GM20431 (cell line): ENCODE data around the gene PRG3.

Experiments used
- in situ Hi-C: fragments of 300-500 bp; cut with MseI, MboI; formaldehyde crosslinking; loops from one replicate; pipeline ENCODE4 v1.15.0; 2020; ENCODE audit warnings: low sequenced_read_pairs; ENCODE audit not compliant: unreplicated experiment

Gene PRG3

DNA sequence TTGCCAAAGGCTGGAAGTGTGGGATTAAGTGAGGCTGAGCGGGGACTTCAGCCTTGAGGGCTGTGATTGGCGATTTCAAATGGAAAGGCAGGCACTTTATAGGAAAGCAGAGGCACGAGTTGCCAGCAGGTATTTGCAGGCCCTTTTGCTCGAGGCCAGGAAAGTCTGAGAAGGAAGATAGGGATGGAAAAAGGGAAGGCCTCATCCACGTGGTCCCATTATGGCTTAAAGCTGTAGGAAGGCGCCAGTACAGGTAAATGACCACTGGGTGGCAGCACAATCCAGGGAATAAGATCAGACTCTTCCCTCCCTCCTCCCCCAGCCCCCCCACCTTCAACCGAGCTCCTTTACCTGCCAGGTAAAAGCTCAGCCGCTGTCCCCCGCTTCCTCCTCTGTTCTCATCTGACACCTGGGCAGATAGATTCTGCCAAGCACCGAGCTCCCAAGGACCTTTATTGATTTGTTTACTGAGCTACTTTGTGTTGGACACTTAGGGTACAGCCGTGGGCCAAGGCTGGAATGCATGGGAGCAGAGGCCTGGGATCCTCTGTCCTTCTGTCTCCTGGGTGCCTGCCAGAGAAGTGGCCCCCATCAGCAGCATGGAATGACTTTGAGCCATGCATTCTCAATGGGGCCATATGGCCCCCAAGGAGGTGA lies 35.3 kb downstream of the PRG3 start:
- in situ Hi-C loops = loop anchor here (25.0 kb wide), 1 partner anchor 317 kb away; the partner anchor contains the start of genes CLP1 and ZDHHC5

DNA sequence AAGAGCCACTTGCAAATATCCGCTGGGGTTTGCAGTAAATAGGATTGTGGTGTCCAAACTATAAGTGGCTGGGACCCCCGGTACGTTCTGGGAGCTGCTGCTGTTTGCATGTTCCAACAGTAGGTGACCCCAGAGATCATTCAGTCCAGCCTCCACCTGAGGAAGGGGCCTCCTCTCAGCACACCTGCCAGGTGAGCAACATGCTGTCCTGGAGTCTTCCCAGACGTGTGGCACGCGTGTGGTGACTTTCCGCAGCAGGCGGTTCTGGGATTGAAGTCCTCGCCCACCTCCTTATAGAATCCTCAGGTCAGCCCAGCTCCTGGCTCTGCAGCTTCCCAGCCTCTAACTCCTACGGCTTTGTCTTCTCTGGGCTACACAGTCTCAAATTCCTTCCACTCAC lies 36.1 kb downstream of the PRG3 start:
- in situ Hi-C loops = loop anchor here (25.0 kb wide), 1 partner anchor 317 kb away; the partner anchor contains the start of genes CLP1 and ZDHHC5

DNA sequence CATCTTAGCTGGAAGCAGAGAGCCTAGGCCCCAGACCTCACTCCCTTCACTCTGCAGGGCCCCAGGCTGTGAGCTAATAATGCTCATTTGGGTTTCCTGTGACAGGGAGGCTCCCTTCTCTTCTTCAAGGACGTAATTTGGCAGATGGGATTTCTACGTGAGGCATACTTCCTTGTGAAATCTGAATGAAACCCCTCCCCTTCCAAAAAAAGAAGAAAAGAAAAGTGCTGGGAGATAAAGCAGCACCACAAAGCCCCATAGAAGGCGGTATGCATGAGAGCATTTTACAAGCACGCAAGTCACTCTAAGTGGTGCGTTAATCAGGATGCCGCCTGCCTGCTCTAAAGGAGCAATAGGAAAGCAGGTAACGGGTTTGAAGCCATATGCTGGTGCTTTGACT lies 37.1 kb downstream of the PRG3 start:
- in situ Hi-C loops = loop anchor here (25.0 kb wide), 1 partner anchor 318 kb away; the partner anchor contains the start of genes CLP1 and ZDHHC5

DNA sequence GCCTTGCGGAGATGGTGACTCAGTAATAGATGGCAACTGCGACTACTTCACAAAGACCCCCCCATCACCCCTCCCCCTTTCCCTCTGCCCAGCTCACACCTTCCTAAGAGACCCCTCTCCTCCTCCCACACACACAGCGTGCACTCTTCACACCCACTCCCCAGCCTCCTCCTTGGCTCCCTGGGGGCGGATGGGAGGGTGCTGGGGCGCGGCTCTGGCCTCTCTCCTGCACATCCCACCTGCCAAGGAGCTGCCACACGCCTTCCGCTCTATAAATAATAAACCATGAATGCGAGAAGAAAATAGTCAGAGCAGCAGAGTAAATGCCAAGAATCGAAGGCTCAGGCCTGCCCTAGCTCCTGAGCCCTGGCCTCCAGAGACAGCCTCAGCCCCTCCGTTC lies 38.2 kb downstream of the PRG3 start:
- in situ Hi-C loops = loop anchor here (25.0 kb wide), 1 partner anchor 320 kb away; the partner anchor contains the start of genes CLP1 and ZDHHC5

DNA sequence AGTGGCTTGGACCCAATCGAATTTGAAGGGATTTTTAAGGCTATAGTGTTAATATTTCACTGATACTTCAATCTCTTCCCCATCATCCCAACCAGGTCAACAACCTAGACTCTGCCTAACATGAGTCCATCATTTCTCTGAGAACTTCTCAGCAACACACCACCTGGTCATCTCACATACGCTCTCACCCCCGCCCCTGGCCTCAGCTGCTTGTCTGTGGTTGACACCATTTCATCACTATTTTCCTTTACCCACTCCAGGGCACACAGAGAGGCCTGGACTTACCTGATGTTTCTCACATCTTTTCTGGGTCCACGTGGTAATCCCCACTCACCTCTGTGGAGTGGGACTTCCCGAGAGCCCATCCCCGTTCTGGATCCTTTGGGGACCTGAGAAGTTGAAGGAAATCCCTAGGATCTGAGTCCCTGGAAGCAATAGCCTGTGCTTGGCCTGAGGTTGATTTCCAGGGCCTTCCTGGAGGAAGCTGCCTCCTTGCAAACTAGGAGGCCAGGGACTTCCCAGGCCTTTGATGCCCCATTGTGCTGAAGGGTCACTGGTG lies 39.6 kb downstream of the PRG3 start:
- in situ Hi-C loops = loop anchor here (25.0 kb wide), 1 partner anchor 321 kb away; the partner anchor contains the start of genes CLP1 and ZDHHC5

DNA sequence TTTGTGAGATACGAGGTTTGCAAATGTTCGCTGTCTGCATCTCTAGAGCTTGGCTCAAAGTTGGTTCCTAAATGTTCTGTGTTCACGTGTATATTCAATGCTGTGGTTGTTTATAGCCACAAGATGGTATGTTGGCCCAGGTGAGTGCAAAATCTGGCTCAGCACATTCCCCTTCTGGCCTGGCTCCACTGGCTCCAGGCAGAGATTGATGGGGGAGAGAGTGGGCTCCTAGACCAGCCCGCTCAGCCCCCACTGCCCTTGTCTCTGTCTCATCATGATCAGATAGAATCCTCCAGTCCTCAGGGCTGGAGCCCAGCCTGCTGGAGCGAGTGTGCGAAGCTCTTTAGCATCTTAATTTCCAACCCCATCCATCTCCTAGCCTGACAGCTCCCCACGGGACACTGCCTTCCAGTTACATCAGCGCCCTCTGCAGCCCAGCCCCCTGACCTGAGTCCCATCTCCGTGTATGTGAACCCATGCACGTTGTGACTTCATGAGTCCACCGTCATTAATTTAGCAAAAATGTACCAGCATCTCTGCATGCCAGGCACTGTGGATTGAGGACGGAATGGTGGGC lies 40.8 kb downstream of the PRG3 start:
- in situ Hi-C loops = loop anchor here (25.0 kb wide), 1 partner anchor 322 kb away; the partner anchor contains the start of genes CLP1 and ZDHHC5

DNA sequence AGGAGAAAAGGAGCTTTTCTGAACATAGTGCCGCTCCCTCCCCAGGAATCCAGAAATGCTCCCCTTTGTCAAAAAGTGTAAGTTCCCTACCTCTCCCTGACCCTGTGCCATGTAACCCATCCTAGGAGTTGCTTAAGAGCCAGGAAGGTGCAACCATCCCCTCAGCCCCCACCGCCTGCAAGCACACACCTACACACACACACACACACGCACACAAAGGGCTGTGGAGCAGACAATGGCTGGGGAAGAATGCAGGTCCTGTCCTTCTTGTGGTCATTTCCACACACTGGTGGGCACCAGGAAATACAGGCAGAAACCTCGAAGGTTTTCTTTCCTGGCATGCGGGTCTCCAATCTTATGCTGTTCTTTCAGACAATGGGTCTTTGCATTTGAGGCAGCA lies 41.6 kb downstream of the PRG3 start:
- in situ Hi-C loops = loop anchor here (25.0 kb wide), 1 partner anchor 323 kb away; the partner anchor contains the start of genes CLP1 and ZDHHC5

DNA sequence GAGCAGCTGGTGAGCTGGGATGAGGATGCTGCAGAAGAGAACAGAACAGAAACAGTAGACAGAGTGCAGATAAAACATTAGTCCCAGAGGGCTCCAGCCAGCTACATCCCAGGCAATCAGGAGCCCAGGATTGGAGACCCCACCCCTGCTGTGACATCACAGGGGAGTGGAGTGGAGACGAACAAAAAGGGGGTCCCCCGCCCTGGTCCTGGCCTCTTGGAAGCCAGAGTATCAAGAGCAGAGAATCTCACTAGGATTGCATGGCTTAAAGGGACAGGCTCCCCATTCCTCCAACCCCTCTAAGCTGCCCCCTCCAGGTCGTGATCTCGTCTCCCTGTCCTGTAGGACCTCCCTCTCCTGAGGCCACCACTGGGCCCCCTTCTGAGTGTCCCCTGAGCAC lies 42.8 kb downstream of the PRG3 start, which contains the start of gene P2RX3:
TSS of gene P2RX3 (plus strand) at position 211 of the 400 bp plus-strand sequence. CDS start 199 bp downstream, outside the sequence.
- in situ Hi-C loops = loop anchor here (25.0 kb wide), 1 partner anchor 324 kb away; the partner anchor contains the start of genes CLP1 and ZDHHC5

DNA sequence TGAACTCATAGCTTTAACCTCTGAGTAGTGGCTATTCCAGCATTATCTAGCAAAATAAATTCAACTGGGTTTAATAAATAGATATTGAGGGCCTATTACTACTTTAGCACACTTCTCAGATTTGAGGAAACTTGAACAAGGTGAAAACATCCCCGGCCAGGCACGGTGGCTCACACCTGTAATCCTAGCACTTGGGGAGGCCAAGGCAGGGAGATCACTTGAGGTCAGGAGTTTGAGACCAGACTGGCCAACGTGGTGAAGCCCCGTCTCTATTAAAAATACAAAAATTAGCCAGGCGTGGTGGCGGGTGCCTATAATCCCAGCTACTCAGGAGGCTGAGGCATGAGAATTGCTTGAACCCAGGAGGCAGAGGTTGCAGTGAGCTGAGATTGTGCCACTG lies 44.1 kb downstream of the PRG3 start:
- in situ Hi-C loops = loop anchor here (25.0 kb wide), 1 partner anchor 325 kb away; the partner anchor contains the start of genes CLP1 and ZDHHC5

DNA sequence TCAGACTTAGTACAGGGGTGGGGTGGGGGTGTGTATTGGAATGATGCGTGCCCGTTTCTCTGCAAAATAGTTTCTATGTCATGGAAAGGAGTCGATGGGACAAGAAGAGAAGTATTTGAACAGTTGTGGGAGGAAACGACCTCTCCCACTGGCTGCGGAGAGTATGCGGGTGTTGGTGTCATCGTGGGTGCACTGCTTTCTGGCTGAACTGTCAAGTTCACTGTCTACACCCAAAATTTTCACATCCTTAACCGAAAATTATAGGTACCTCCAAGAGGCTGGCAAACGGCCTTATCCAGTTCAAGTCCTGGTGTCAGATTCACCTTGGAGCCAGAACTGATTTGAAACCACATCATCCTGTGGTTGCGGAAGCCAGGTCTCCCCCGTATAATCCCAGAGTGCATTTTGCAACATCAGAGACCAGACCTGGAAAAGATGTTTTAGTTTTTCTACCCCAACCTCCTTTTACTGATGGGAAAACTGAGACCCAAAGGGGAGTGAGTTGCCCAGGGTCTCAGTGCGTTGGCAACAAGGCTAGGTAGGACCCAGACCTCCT lies 44.8 kb downstream of the PRG3 start:
- in situ Hi-C loops = loop anchor here (25.0 kb wide), 1 partner anchor 326 kb away; the partner anchor contains the start of genes CLP1 and ZDHHC5

DNA sequence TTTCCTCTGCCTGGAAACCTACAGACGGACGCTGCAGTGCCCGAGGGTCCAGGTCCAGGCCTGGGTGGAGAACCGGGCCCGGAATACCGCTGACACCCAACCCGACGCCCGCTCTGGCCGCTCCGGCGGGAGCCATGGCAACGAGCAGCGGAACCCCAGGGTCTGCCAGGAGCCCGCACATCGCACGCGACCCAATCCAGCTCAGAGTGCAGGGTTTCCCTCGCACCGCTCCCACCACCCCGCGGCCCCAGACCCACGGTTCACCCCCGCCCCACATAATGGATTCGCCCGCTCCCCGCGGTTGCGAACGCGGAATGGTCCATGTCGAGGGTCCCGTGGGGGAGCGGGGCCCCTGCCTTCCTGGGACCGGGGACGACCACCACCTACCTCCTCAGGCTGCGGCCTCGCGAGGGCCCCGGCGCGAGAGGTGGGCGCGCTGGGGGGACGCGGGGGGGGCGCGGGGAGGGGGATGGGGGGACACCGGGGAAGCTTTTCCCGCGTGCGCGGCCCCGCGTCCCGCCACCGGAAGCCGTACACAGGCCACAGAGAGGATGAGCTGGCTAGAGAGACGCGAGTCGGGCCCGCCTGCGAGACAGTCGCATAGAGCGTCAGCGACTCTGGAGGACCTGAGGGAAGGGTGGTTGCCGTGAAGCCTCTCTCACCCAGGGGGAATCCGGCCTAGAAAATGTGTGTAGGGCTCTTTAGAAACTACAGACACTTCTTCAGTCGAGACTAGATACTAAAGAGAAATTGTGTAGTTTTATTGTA lies 45.4 kb downstream of the PRG3 start, which contains the start of gene SSRP1:
TSS of gene SSRP1 (minus strand) at position 550 of the 768 bp plus-strand sequence. CDS start 771 bp downstream, outside the sequence.
- in situ Hi-C loops = loop anchor here (25.0 kb wide), 1 partner anchor 327 kb away; the partner anchor contains the start of genes CLP1 and ZDHHC5

DNA sequence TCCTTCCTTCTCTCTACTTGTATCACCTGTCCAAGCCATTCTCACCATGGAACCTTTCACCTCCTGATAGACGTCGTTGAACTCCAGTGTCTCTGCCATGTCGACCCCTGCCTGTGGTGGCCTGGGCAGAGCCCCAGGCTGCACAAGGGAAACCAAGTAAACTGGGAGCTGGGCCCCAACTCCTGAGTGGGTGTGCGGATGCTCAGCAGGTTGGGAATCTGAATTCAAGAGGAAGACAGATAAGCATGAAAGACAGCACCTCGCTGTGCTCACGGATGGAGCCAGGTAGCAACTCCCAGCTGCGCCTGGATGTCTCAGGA lies 46.0 kb downstream of the PRG3 start:
- in situ Hi-C loops = loop anchor here (25.0 kb wide), 1 partner anchor 327 kb away; the partner anchor contains the start of genes CLP1 and ZDHHC5

DNA sequence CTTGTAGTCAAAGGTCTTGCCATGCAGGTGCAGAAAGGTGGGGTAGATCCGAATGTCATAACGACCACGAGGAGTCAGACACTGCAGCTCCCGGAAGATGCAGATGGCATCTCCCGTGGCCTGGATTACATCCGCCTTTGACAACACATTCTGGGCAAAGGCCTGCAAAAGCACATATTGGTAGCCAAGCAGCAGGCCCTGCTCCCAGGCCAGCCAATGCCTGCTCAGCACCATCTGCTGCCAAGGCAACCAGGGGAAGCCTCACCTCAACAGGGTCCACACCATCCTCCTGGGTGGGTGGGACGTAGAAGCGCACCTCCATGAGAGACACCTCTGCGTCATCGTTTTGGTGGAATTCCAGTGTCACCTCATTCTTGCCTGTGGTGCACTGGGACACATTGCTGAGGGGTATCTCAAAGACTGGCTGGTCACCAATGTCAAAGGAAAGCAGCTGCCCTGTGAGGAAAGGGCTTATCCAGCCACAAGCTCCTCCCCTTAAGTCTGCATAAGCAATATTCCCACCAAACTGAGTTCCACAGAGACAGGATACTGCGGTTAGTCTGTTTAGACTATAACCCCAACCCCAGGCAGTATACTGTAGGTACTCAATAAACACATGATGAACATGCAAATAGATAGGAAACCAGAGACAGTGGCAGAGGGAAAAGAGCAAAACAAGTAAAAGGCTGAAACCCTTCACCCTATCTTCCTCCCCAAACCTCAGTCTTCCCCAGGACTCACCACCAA lies 48.1 kb downstream of the PRG3 start:
- in situ Hi-C loops = loop anchor here (25.0 kb wide), 1 partner anchor 329 kb away; the partner anchor contains the start of genes CLP1 and ZDHHC5

DNA sequence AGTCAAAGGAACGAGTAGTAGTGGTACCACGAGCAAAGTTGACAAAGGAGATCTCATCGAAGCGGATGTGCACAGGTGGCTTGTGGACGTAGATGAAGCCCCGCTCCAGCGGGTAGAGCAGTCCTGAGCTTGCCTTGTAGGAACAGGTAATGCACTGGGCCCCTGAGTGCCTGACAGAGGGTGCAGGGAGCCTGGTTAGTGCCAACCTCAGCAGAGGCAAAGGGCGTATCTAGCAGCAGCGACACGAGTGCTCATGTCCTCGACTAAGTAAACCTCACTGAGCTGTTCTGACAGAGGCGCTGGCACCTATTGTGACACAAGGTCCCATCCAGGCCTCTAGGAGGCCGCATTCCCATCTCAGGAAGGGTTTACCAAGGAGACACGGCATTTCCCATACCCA lies 49.2 kb downstream of the PRG3 start:
- in situ Hi-C loops = loop anchor here (25.0 kb wide), 1 partner anchor 331 kb away; the partner anchor contains the start of genes CLP1 and ZDHHC5

DNA sequence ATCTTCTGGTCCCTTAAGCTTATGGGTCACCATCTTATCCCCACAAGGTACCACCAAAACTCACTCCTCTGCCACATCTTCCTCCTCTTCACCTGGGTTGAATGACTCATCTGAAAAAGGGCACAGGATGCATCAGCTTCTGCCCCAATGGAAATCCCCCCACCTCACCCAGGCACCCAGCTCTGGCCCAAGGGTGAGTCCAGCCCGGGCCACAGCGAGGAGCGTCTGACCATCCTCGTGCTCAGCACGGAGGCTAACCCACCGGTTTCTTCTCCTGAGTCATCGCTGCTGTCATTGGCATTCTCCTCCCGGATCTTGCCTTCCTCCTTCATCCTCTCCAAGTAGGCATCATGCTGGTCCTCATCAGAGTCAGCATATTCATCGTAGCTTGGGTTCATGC lies 50.9 kb downstream of the PRG3 start:
- in situ Hi-C loops = loop anchor here (25.0 kb wide), 1 partner anchor 332 kb away; the partner anchor contains the start of genes CLP1 and ZDHHC5

DNA sequence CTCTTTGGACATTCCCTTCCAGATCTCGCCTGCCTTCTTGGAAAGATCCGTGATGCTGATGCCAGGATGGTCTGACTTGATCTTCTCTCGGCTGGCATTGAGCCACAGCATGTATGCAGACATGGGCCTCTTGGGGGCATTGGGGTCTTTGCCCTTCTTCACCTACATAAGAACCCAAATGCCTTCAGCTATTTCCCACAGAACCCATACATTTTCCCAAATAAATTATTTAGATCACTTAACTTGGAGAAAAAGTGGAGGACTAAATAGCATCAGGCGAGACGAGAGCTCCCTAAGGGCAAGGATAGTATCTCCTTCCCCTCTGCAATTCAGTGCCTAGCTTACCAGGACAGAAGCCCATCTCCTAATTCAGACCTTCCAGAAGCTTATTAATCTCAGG lies 53.2 kb downstream of the PRG3 start:
- in situ Hi-C loops = loop anchor here (25.0 kb wide), 1 partner anchor 335 kb away; the partner anchor contains the start of genes CLP1 and ZDHHC5
